Omental fat pad (tissue), 4 donors: ENCODE data around the gene DHX30. TPM values are rescaled to one million over a fixed set of nuclear protein-coding genes. Genes with fewer than 3 reads are reported as not detected.

Experiments used
- ATAC-seq: fragments of 150-250 bp; one replicate; pipeline ENCODE4 v1.9.1; 2016; ENCODE audit warnings: mild to moderate bottlenecking, moderate library complexity; ENCODE audit not compliant: low FRiP score
- DNase-seq: peaks from one replicate; pipeline ENCODE4 v3.0.0-alpha.2; 2019; ENCODE audit warnings: low spot score
- CTCF ChIP-seq, 3 donors: fragments of 450-650 bp; IDR thresholded peaks; one replicate each; pipeline ENCODE4 v1.5.1; 2016 to 2017; ENCODE audit warnings: antibody characterized with exemption in 3 of 3, mild to moderate bottlenecking in 3 of 3, moderate library complexity in 2 of 3
- total RNA-seq, 4 donors: library from RNA; depleted of rRNA; stranded (reverse); fragments of >200 nt; gene quantifications; one replicate each; pipeline ENCODE4 v1.1.0, GENCODE V29; 2016

The DHX30 gene
- total RNA-seq, 4 donors from 2014 or later, result 43.4 to 91.7 (median 51.5) TPM

GRCh38 chr3:47849699-47850563, 47.0 kb downstream of the DHX30 start:
- TF ChIP-seq CTCF (IDR thresholded peaks at IDR 0.05), result no peak
- DNase-seq, result no peak
- ATAC-seq, result no peak

- ATAC-seq (no peak), DNase-seq (no peak)
- no peak for TF ChIP-seq CTCF (IDR thresholded peaks at IDR 0.05)
Measured at GRCh38 chr3:47850564-47851410, 47.8 kb downstream of the DHX30 start.

- DNase-seq (no peak), ATAC-seq (no peak)
- no peak for TF ChIP-seq CTCF (IDR thresholded peaks at IDR 0.05)
Measured at GRCh38 chr3:47851888-47852603, 49.1 kb downstream of the DHX30 start.

GRCh38 chr3:47852604-47853602, 50.0 kb downstream of the DHX30 start:
- ATAC-seq (no peak), DNase-seq (no peak)
- TF ChIP-seq CTCF (IDR thresholded peaks at IDR 0.05), result no peak

GRCh38 chr3:47854267-47854666, 51.3 kb downstream of the DHX30 start:
- ATAC-seq (no peak), DNase-seq (no peak)
- TF ChIP-seq CTCF (IDR thresholded peaks at IDR 0.05), result no peak
